Activated T-helper 9 cell treated with anti-CD3 and anti-CD28 coated beads, Interleukin-2, amount 50 U/mL, for 16 hours (primary cell): Measurements from ENCODE around the gene CEP162.
"Not testable (repeated sequence)": the region's sequence is repeated elsewhere in the genome, so short reads cannot be mapped to it uniquely, and the experiment has no call there.

ENCODE experiments used
- DNase-seq: peaks from one replicate; pipeline ENCODE4 v3.0.0-alpha.2; 2020; ENCODE audit warnings: low read depth

CEP162 gene

DNA sequence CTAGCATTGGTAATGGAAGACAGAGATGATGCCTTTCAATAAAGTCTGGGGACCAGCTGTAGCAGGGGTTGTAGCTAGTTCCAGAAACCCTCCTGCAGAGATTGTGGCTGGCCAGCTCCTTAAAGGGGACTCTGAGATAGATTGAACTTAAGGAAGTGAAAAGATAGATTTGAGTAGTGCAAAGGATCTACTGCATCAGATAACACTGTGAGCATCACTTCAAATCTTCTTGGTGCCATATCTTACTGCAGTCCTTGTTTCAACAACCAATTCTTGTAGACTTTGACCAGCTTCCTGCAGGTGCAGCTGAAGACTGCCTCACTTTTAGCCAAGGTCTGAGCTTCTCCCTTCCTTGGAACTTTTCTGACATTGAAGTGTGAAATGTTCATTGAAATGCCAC is 14.8 kb upstream of the CEP162 start:
- DNase-seq, result no peak

DNA sequence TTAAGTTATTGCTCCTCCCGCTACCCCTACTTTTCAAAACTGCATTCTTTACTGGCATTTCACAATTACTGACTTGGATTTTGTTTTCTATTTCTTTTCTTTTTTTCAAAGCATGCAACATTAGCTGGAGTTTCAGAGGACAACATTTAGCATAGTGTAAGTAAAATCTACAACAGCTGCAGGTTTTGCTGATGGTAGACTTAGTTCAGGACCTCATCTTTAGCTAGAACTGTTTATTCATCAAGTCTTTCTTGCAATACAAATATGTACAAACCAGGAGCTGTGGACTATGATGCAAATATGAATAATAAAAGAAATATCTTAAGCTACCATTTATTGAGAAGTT is 728 bp upstream of the CEP162 start:
- no peak for DNase-seq

DNA sequence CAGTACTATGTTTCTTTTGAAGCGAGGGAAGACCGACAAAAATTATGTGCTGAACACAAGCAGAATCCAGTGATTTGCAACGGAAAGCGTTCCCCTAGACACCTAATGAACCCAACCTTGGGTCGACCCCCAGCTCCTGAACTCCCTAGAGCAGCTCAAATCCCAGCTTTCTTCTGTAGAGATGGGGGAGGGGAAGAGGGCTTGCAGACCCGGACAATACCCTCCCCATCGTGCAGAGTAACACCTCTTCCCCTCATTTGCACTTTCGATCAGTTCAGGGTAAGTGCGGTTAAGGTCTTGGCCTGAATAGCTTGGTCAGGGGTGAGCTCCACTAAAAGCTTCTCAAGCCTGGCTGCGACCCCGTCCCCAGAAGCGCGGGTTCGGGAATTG is 404 bp downstream of the CEP162 start:
- no peak for DNase-seq

DNA sequence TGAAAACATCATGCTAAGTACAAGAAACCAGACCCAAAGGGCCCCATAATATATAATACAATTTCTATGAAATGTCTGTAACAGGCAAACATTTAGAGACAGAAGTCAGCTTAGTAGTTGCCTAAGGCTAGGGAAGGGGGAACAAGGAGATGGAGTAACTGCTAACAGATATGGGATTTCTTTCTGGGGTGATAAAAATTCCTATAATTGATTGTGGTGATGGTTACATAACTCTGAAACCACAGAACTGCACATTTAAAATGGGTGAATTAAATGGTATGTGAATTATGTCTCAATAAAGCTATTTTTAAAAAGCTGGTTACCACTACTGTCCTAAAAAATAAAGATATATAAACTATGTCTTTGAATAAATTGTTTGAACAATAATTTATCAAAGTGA is 3.2 kb downstream of the CEP162 start:
- no peak for DNase-seq

DNA sequence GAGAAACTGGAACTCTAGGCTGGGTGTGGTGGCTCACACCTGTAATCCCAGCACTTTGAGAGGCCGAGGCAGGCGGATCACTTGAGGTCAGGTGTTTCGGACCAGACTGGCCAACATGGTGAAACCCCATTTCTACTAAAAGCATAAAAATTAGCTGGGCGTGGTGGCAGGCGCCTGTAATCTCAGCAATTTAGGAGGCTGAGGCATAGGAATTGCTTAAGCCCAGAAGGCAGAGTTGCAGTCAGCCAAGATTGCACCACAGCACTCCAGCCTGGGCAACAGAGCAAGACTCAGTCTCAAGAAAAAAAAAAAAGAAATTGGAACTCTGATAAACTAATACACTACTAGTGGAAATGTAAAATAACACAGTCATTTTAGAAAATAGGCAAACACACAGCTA is 3.8 kb downstream of the CEP162 start:
- DNase-seq, result not testable (repeated sequence)

DNA sequence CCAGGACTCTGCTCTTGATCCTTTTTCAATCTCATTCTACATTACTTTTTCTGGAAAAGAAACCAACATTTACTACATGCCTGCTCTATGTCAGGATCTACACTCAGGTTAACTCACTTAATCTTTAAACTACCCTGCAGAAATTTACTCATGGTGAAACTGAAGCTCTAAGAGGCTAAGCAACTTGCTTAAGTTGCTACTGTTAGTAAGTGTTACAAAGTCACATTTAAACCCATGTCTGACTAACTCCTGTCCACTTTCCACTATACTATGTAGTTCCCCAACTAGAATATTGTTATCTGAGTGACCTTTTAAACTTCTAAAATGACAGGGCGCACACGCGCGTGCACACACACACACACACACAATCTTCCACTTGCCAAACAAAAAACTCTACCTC is 5.0 kb downstream of the CEP162 start:
- DNase-seq, result no peak

DNA sequence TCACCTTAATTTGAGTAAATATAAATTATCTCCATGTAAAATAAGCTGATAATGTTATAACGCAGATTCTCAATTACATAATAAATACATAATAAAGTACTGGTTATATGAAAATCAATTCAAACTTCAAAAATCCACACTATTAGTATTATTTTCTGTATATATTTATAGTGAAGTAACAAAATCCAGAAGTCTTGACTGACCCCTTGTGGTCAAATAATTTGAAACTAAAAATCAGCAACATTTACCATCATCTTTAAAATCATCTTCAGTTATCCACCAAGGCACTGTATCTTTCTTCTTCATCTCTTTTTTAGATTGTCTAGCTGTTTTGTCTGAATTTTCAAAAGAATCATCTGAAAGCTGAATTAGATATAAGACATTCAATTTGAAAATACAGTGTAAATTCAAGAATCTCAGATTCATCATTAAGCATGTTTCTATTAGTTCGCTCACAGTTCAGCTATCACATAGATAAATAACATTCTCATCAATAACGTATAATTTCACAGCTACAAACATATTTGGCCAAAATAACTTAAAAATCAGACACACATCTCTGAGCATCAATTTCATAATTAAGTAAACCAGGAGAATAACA is 6.5 kb downstream of the CEP162 start:
- DNase-seq, result no peak

DNA sequence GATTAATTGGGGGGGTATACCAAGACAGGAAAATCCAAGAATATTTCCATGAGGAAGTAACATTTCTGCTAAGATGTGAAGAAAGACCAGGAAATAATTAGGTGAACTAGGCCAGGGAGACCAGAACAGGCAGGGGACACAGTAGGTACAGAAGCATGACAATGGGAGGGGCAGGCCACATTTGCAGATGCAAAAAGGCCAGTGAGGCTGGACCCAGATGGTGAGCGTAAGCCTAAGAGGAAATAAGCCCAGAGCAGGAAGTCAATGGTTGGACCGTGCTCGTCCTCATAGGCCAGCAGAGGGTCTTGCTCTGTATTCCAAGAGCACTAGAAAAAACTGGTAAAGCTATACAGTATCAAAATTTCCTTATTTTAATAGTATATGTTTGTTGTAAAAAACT is 9.4 kb downstream of the CEP162 start:
- DNase-seq, result no peak

DNA sequence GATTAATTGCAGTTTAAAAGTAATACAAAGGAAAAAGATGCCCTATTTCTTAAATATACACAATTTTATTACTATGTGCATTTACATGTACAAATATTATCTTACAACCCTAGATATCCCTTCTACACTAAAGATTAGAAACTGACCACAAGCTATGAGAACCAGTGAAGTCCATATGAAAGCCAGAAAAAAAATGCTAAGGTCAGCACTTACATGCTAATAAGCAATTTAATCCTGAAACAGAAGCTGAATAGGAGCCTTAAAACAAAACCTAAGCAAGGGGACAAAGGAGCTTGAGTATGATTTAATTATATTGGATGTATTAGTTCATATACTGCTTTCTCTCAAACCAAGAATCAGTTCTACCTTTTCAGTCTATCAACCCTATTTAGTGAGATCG is 14.2 kb downstream of the CEP162 start:
- DNase-seq, result no peak

DNA sequence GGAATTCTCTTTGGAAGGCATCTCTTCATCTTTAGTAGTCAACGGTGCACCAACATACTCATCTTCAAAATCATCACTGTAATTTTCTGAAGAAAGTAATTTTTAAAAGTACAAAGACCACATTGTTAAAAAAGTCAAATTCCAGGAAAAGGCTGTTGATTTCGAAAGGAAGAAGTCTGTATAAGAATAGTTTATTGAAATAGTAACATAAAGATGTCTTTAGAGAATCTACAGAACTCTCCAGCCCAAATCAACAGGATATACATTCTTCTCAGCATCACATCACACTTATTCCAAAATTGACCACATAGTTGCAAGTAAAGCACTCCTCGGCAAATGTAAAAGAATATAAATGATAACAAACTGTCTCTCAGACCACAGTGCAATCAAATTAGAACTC is 23.4 kb downstream of the CEP162 start:
- DNase-seq, result no peak

DNA sequence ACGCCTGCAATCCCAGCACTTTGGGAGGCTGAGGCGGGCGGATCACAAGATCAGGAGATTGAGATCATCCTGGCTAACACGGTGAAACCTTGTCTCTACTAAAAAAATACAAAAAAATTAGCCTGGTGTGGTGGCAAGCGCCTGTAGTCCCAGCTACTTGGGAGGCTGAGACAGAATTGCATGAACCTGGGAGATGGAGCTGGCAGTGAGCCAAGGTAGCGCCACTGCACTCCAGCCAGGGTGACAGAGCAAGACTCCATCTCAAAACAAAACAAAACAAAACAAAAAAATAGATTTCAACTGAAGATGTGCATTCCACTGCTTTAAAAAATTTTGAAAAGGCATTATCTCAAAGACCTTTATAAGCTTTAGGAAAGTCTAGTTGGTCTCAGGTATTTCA is 27.5 kb downstream of the CEP162 start:
- DNase-seq, result not testable (repeated sequence)

DNA sequence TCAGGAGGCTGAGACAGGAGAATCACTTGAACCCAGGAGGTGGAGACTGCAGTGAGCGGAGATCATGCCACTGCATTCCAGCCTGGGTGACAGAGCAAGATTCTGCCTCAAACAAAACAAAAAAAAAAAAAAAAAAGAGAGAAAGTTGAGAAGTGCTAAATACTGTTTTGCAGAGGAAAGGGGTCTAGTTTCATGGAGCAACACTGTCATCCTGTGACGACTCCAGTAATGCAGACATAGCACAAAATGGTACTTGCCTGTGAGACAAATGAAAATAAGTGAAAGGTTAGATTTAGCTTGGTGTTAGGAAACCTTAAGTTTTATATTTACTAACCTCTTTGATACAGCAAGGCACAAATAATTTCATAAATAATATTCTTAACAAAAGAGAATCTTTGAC is 29.7 kb downstream of the CEP162 start:
- DNase-seq, result no peak

DNA sequence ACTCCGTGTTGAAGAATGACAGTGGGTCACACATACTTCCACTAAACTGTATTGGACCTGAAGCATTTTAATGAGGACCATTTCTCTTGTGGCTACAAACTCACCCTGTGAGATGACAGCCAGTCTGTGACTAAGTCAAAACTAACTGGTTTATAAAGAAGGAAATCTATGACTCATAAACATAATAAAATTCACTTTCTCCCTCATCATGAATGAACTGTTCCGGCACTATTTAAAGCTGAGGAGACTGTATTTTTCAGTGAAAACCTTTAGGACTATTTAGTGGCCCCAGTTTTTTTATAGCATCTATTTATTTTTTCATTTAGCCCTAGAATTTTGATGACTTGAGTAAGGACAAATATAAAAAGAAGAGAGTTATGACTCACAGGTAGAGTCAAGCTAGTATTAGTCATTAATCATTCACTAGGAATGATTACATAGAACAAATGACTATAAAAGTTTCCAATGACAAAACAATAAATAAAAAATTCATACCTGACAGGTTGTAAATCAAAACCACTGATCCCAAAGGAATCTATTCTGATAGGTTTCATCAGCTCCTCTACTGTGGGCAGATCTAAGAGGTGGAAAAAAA is 34.2 kb downstream of the CEP162 start:
- no peak for DNase-seq

DNA sequence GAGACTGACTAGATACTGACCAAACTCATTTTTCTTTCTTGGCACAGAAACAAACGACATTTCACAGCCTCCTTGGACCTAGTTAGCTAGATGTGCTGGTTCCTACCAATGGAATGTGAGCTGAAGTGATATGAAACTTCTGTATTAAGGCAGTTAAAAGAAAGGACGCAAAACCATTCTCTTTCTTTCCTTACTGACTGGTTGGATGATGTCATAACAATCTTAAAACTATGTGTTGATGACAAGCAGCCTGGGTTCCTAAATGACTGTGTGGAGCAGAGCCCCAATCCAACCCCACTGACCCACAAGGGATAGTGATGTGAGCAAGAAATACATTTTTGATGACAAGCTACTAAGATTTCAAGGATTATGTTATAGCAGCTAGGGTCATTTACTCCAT is 35.6 kb downstream of the CEP162 start:
- DNase-seq, result no peak

DNA sequence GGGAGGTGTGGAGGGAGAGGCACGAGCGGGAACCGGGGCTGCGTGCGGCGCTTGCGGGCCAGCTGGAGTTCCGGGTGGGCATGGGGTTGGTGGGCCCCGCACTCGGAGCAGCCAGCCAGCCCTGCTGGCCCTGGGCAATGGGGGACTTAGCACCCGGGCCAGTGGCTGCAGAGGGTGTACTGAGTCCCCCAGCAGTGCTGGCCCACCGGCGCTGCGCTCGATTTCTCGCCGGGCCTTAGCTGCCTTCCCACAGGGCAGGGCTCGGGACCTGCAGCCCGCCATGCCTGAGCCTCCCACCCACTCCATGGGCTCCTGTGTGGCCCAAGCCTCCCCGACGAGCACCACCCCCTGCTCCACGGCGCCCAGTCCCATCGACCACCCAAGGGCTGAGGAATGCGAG is 38.1 kb downstream of the CEP162 start:
- not testable (repeated sequence) for DNase-seq

DNA sequence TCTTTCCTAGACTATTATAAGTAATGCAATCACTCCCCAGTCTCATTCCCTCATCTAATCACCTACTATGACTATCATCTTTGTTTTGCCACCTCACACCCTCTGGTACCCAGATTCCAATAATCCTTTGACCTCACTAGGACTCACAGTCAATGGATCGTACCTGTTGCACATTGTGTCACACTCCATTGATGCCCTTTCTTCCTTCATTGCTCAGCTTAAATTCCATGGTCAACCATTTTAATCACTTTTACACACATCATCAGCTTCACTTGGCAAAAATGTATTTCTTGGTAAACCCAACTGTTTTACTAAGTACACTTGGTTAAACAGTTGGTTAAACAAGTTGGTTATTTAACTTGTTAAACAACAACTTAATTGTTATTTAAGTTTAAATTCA is 44.0 kb downstream of the CEP162 start:
- DNase-seq, result no peak

DNA sequence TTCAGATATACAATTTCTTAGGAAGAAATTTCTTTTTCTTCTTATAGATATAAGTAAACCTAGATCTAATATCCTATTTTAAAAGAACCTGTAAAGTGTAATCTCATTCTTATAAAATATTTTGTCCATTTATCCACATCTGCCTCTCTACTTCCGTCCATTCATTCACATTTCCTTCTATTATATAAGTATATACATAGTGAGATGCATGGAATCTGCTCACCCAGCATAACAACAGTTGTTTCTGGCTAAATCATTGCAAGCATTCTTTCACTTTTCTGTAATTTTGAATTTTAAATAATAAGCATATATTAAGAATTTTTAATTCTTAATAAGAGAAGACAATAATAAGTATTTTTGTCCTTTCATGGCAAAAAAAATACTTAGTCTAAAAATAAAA is 45.4 kb downstream of the CEP162 start:
- no peak for DNase-seq

DNA sequence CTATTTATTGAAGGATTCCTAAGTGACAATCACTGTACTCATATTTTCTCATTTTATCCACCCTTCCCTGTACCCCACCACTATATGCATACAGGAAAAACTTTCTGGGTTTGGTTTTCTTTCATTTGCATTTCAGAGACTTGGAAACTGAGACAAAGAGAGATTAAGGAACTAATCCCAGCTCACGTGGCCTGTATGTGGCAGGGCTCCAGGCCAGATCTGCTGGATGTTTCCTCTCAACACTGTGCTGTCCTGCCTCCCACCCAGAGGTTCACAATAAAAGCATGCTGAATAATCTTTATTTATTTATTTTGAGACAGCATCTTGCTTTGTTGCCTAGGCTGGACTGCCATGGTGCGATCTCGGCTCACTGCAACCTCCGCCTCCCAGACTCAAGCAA is 50.2 kb downstream of the CEP162 start:
- DNase-seq, result no peak

DNA sequence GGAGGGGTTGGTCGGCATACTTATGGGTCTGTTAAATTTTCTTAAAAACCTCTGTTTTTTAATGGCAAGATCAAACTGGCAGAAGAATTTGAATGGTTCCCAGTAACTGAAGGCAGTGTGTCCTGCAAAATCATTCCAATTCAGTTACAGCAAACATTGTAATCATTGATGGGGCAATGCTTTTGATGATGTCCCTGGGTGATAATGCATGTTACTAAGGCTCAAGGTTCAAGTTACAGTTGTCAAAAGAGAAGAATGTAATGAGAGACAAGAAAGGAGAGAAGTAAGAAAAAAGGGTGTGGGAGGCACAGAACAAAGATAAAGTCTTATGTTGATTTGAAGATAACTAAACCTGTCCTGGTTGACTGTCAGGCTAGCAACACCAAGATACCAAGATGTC is 54.9 kb downstream of the CEP162 start:
- DNase-seq, result no peak

DNA sequence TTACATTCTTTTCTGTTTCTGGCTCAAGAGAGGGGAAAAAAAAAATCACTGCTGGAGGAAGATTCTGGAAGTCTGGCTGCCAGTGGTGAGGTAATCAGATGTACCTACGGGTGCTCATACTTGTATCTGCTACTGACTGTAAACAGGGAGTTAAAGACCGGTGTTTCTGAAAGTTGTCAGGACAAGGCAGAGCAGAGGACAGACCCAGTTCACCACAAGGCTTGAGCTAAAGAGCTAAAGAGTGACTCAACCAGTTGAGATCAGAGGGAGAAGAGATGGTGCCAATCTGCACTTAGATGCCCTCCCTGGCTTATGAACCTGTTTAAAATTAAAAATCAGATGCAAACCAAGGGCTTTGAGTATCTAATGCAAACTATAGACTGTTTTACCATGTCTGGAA is 55.4 kb downstream of the CEP162 start:
- no peak for DNase-seq

DNA sequence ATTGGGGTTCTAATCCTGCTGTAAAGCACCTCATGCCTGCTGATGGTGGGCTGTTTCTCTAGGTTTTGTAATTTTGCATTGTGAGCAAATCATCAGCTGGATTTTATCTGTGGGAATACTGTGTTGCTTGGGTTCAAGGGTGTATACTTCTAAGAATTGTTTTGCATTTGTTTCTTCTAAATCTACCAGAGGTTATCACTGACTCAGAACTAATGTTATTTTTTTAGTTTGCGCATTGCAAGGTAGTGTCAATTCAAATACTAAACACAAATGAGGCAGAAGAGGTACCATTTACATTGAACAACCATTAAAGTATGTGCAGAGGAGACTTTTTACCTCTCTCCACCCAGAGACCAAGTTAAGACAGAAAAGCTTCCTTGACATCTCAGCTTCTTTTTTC is 60.0 kb downstream of the CEP162 start:
- no peak for DNase-seq

DNA sequence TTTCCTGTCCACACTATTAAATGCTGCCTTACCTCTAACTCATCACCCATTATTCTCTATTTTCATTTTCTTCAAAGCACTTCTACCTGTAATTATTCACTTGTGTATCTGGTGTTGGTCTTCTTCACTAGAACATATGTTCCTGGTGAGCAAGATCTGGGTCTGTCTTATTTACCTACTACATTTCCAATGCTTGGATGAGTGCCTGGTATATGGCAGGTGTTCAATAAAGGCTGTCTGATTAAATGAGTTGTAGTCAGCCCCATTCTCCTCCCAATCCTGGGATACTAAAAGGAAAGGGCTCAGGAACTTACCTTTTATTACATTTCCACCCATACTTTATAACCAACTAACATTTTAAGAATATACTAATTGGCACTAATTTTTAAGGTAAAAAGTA is 61.0 kb downstream of the CEP162 start:
- no peak for DNase-seq

DNA sequence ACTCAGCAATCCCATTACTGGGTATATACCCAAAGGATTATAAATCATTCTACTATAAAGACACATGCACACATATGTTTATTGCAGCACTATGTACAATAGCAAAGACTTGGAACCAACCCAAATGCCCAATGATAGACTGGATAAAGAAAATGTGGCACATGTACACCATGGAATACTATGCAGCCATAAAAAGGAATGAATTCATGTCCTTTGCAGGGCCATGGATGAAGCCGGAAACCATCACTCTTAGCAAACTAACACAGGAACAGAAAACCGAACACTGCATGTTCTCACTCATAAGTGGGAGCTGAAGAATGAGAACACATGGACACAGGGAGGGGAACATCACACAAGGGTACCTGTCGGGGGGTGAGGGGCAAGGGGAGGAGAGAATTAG is 63.1 kb downstream of the CEP162 start:
- DNase-seq, result not testable (repeated sequence)

DNA sequence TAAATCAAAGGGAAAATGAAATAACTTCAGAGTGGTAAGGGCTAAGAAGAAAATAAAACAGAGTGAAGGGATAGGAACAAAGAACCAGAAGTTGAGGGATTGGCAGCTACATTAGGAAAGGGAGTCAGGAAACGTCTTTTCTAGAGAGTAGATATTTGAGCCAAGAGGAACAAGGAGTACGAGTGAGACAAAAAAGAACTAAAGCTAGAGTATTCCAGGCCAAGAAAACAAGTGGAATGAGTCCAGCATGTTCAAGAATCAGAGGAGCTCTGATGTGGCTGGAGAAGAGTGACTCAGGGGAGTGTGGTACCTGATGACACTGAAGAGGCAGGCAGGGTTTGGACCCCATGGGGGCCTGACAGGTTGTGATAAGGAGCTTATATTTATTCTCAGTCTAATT is 66.3 kb downstream of the CEP162 start:
- no peak for DNase-seq

DNA sequence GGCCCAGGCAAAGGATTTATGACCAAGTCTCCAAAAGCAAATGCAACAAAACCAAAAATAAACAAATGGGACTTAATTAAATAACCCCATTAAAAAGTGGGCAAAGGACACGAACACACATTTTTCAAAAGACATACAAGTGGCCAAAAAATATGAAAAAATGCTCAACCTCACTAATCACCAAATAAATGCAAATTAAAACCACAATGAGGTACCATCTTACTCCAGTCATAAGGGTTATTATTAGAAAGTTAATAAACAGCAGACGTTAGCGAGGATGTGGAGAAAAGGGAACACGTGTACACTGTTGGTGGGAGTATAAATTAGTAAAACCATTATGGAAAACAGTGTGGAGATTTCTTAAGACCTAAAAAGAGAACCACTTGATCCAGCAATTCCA is 71.1 kb downstream of the CEP162 start:
- no peak for DNase-seq
